Measurements from ENCODE around the gene ZC3H12A. TPM values are rescaled to one million over a fixed set of nuclear protein-coding genes. Genes with fewer than 3 reads are reported as not detected.
"Not testable (repeated sequence)": the region's sequence is repeated elsewhere in the genome, so short reads cannot be mapped to it uniquely, and the experiment has no call there.

ZC3H12A gene
- total and polyA plus RNA-seq, 2 experiments from 2014 or later: 5.0 to 8.9 TPM

DNA sequence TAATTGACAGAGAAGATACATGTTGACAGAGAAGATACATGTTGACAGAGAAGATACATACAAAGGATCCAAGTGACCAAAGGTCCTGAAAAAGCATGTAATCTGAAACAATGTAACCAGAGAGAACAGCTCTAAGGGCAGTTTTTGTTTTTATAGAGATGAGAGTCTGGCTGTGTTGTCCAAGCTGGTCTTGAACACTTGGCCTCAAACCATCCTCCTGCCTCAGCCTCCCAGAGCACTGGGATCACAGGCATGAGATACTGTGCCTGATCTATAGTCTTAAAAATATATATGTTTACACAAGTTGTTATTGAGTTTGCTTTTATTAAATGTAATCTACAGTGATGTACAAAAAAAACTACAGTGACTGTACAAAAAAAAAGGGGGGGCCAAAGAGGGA, 27.7 kb downstream of the ZC3H12A start:
- no peaks in the 10 kb centered on the region for H3K27me3 ChIP-seq (replicated peaks; ENCODE audit: insufficient read depth)
- TF ChIP-seq EZH2phosphoT487 (IDR thresholded peaks at IDR 0.05; ENCODE audit: insufficient read depth, low read depth) (no peak), EZH2 (IDR thresholded peaks at IDR 0.05; ENCODE audit: insufficient read depth, poor library complexity, severe bottlenecking) (no peak)
- H3K4me1 ChIP-seq (ENCODE audit: insufficient read depth): peaks cover 13% of the 10 kb centered on the region
- no peak overlapping the region for H2AFZ ChIP-seq
- H3K79me2 ChIP-seq (ENCODE audit: insufficient read depth): peaks cover 70% of the 10 kb centered on the region
- H3K27ac ChIP-seq: no peak overlapping the region
- no peak overlapping the region for H3K9ac ChIP-seq
- DNase-seq: no peak
- in situ Hi-C loops (cut with MboI): no loop called here
- H3K4me2 ChIP-seq (ENCODE audit: unreplicated experiment): no peak overlapping the region
- peaks cover 31% of the 10 kb centered on the region; the same call in 1 of the 2 replicates for H3F3A ChIP-seq (ENCODE audit: insufficient read depth)
- no peaks in the 10 kb centered on the region for H3K9me2 ChIP-seq (ENCODE audit: insufficient read depth)
- H3K36me3 ChIP-seq (ENCODE audit: low read depth): peaks cover 35% of the 10 kb centered on the region
- H3K9me3 ChIP-seq (ENCODE audit: low read depth): no peaks in the 10 kb centered on the region
- H4K20me1 ChIP-seq (ENCODE audit: insufficient read depth): no peaks in the 10 kb centered on the region
- no peak overlapping the region for H3K4me3 ChIP-seq

DNA sequence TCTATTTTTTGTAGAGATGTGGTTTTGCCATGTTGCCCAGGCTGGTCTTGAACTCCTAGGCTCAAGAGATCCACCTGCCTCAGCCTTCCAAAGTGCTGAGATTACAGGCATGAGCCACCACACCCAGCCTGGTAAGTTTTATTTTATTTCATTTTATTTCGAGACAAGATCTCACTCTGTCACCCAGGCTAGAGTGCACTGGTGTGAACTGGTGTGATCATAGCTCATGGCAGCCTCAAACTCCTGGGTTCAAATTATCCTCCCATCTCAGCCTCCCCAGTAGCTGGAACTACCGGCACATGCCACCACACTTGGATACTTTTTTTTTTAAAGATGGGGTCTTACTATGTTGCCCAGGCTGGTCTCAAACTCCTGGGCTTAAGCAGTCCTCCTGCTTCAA, 28.4 kb downstream of the ZC3H12A start:
- DNase-seq; H2AFZ ChIP-seq; H3K4me2 ChIP-seq (ENCODE audit: unreplicated experiment); in situ Hi-C loops (cut with MboI); H3K27me3 ChIP-seq (replicated peaks; ENCODE audit: insufficient read depth); H3K9me2 ChIP-seq (ENCODE audit: insufficient read depth); H3K9ac ChIP-seq; H3K27ac ChIP-seq; H4K20me1 ChIP-seq (ENCODE audit: insufficient read depth); H3K4me3 ChIP-seq; H3K9me3 ChIP-seq (ENCODE audit: low read depth): not testable (repeated sequence)
- Histone ChIP-seq H3K36me3 (ENCODE audit: low read depth) (peaks cover 40% of the 10 kb centered on the region), H3K4me1 (ENCODE audit: insufficient read depth) (peaks cover 13% of the 10 kb centered on the region), H3K79me2 (ENCODE audit: insufficient read depth) (peaks cover 69% of the 10 kb centered on the region), H3F3A (ENCODE audit: insufficient read depth) (peaks cover 31% of the 10 kb centered on the region; the same call in 1 of the 2 replicates)
- WGBS, 2 experiments (ENCODE audit: low coverage in 1 of 2, low lambda C conversion rate in 2 of 2, missing lambda C conversion rate in 2 of 2): 92 to 100% methylated on average over 2 of the region's 2 CpGs

DNA sequence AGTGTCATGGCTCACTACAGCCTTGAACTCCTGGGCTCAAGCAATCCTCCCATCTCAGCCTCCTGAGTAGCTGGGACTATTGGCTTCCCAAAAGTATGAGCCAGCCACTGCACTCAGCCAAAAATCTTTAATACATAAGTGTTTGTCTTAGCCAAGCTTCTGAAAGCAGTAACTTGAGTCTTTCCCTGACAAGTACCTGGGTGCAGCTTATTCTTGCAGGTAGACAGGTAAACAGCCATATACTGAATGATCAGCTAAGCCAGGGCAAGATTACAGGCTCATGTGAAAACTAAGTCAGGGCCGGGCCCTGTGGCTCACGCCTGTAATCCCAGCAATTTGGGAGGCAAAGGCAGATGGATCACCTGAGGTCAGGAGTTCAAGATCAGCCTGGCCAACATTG, 32.4 kb downstream of the ZC3H12A start:
- Histone ChIP-seq H3K4me2 (ENCODE audit: unreplicated experiment) (no peak overlapping the region), H3K4me1 (ENCODE audit: insufficient read depth) (no peaks in the 10 kb centered on the region), H3K4me3 (no peak overlapping the region), H3K27ac (no peak overlapping the region), H3K79me2 (ENCODE audit: insufficient read depth) (peaks cover 82% of the 10 kb centered on the region), H2AFZ (no peak overlapping the region), H3K9me2 (ENCODE audit: insufficient read depth) (no peaks in the 10 kb centered on the region), H4K20me1 (ENCODE audit: insufficient read depth) (no peaks in the 10 kb centered on the region), H3K9me3 (ENCODE audit: low read depth) (no peaks in the 10 kb centered on the region), H3K36me3 (ENCODE audit: low read depth) (peaks cover 54% of the 10 kb centered on the region), H3F3A (ENCODE audit: insufficient read depth) (no peaks in the 10 kb centered on the region), H3K27me3 (replicated peaks; ENCODE audit: insufficient read depth) (no peaks in the 10 kb centered on the region), H3K9ac (no peak overlapping the region)
- WGBS, 2 experiments (ENCODE audit: low coverage in 1 of 2, low lambda C conversion rate in 2 of 2, missing lambda C conversion rate in 2 of 2): 98 to 100% methylated on average over 2 of the region's 2 CpGs
- DNase-seq: no peak
- in situ Hi-C loops (cut with MboI): no loop called here
- TF ChIP-seq EZH2 (IDR thresholded peaks at IDR 0.05; ENCODE audit: insufficient read depth, poor library complexity, severe bottlenecking): no peak
- no peak for TF ChIP-seq EZH2phosphoT487 (IDR thresholded peaks at IDR 0.05; ENCODE audit: insufficient read depth, low read depth)

DNA sequence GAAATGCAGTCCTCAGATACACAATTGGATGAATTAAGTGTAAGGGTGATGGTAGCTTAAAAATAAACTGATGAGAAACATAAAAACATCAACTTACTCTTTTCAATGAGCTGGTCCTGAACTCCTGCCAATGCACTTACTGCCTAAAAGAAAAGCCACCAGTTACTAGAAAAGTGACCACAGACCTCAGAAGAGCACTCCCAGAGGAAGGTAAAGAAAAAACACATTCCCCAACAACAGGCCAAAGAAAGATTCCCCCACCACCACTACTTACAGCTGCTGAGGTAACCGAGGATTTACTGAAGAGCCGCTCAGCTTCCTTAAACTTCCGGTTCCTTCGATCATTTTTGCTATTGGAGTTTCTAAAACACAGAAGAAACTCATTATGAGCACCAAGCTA, 34.8 kb downstream of the ZC3H12A start:
- no peak overlapping the region for H3K27ac ChIP-seq
- H3K9me2 ChIP-seq (ENCODE audit: insufficient read depth): no peaks in the 10 kb centered on the region
- no peak overlapping the region for H3K4me2 ChIP-seq (ENCODE audit: unreplicated experiment)
- peaks cover 96% of the 10 kb centered on the region for H3K79me2 ChIP-seq (ENCODE audit: insufficient read depth)
- TF ChIP-seq EZH2phosphoT487 (IDR thresholded peaks at IDR 0.05; ENCODE audit: insufficient read depth, low read depth): no peak
- no peak for TF ChIP-seq EZH2 (IDR thresholded peaks at IDR 0.05; ENCODE audit: insufficient read depth, poor library complexity, severe bottlenecking)
- H3K9ac ChIP-seq: no peak overlapping the region
- no peaks in the 10 kb centered on the region for H3K4me1 ChIP-seq (ENCODE audit: insufficient read depth)
- H3F3A ChIP-seq (ENCODE audit: insufficient read depth): no peaks in the 10 kb centered on the region
- WGBS, 2 experiments (ENCODE audit: low coverage in 1 of 2, low lambda C conversion rate in 2 of 2, missing lambda C conversion rate in 2 of 2): 88 to 90% methylated on average over 4 of the region's 4 CpGs
- no peaks in the 10 kb centered on the region for H4K20me1 ChIP-seq (ENCODE audit: insufficient read depth)
- H3K27me3 ChIP-seq (replicated peaks; ENCODE audit: insufficient read depth): no peaks in the 10 kb centered on the region
- DNase-seq: peak; percentile 56
- in situ Hi-C loops (cut with MboI): no loop called here
- H3K4me3 ChIP-seq: no peak overlapping the region
- peaks cover 47% of the 10 kb centered on the region for H3K36me3 ChIP-seq (ENCODE audit: low read depth)
- no peak overlapping the region for H2AFZ ChIP-seq
- no peaks in the 10 kb centered on the region for H3K9me3 ChIP-seq (ENCODE audit: low read depth)

DNA sequence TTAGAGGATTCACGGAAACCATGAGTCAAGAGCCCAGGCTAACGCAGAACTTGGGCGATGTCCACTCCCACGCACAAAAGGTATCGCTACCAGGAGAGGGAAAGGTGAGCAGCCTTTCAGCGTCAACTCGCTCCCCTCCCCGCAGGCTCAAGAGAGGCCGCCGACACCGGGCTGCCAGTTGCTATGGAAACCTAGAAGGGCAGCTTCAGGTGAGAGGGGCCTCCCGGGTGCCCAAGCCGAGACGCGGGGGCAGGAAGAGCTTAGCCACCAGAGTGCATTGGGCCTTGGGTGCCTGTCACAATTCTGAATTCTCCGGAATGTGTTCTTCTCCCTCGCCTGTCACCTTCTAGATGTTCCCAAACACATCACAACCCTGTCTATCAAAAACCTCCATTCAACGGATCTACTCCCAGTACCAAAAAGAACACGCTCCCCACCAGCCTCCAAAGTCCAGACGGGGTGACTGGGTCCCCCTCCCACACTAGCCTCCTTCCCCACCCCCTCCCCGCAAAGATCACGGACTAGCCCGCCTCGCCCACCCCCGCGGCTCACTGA, 39.5 kb downstream of the ZC3H12A start:
- Histone ChIP-seq H3K79me2 (ENCODE audit: insufficient read depth) (peaks cover 53% of the 10 kb centered on the region), H3K9me2 (ENCODE audit: insufficient read depth) (no peaks in the 10 kb centered on the region), H3K4me1 (ENCODE audit: insufficient read depth) (0 out of 2 replicates have a peak, but pooled peaks cover 4% of the 10 kb centered on the region), H3K9ac (peak overlapping the region; percentile 82), H2AFZ (peak overlapping the region; percentile 86), H3K27me3 (replicated peaks; ENCODE audit: insufficient read depth) (no peaks in the 10 kb centered on the region), H3F3A (ENCODE audit: insufficient read depth) (peaks cover 9% of the 10 kb centered on the region), H3K4me2 (ENCODE audit: unreplicated experiment) (peak overlapping the region; percentile 92), H4K20me1 (ENCODE audit: insufficient read depth) (no peaks in the 10 kb centered on the region), H3K36me3 (ENCODE audit: low read depth) (peaks cover 17% of the 10 kb centered on the region), H3K4me3 (peak overlapping the region; percentile 83), H3K9me3 (ENCODE audit: low read depth) (no peaks in the 10 kb centered on the region), H3K27ac (peak overlapping the region; percentile 74)
- 2% methylated on average over 19 to 26 of the region's 26 CpGs for WGBS, 2 experiments (ENCODE audit: low coverage in 1 of 2, low lambda C conversion rate in 2 of 2, missing lambda C conversion rate in 2 of 2)
- DNase-seq: peak; percentile 70
- in situ Hi-C loops (cut with MboI): no loop called here
- TF ChIP-seq EZH2phosphoT487 (IDR thresholded peaks at IDR 0.05; ENCODE audit: insufficient read depth, low read depth) (no peak), EZH2 (IDR thresholded peaks at IDR 0.05; ENCODE audit: insufficient read depth, poor library complexity, severe bottlenecking) (no peak)
